B cell (primary cell): ENCODE data around the gene OR5M10. TPM values are rescaled to one million over a fixed set of nuclear protein-coding genes. Genes with fewer than 3 reads are reported as not detected.
"Not testable (repeated sequence)": the region's sequence is repeated elsewhere in the genome, so short reads cannot be mapped to it uniquely, and the experiment has no call there.

Source experiments
- ATAC-seq: fragments of 200-7000 bp; cut with Tn5 transposase; one replicate; pipeline ENCODE4 v1.10.0; 2021; ENCODE audit warnings: low read depth, mild to moderate bottlenecking, moderate number of reproducible peaks, moderate library complexity
- CTCF ChIA-PET: fragments of 350-600 bp; sonication (Branson Sonifier 250); formaldehyde crosslinking; loops from one replicate; lab custom pipeline; 2021; ENCODE audit warnings: antibody characterized with exemption, inconsistent platforms; lab: Charles Lee
- POLR2A ChIA-PET: fragments of 350-600 bp; sonication (Branson Sonifier 250); formaldehyde crosslinking; loops from one replicate; lab custom pipeline; 2021; ENCODE audit warnings: antibody characterized with exemption; lab: Charles Lee
- DNase-seq: peaks from one replicate; pipeline ENCODE4 v3.0.0; 2013
- H2AFZ ChIP-seq: 2 replicates; pipeline ENCODE4 v1.6.1; 2012; ENCODE audit warnings: mild to moderate bottlenecking, low read depth, low read length; ENCODE audit not compliant: insufficient read depth, poor library complexity, severe bottlenecking
- H3K27ac ChIP-seq, 2 donors: 1 replicate in 1 of 2; 2 replicates in 1 of 2; pipeline ENCODE4 v1.5.1; 2012 to 2013; ENCODE audit warnings: low read length in 2 of 2, mild to moderate bottlenecking in 2 of 2, moderate library complexity in 1 of 2
- H3K27me3 ChIP-seq, 4 experiments: fragments of 200-600 bp in 1 of 4; sonication (generic) in 1 of 4; replicated peaks in 1 of 4; 1 replicate in 2 of 4; 2 replicates in 2 of 4; pipeline versions ENCODE4 v1.6.1 to v1.7.0; 2013 to 2016; ENCODE audit warnings: low read length in 3 of 4, mild to moderate bottlenecking in 2 of 4, mixed read lengths in 1 of 4, moderate library complexity in 1 of 4; ENCODE audit not compliant: insufficient read depth in 4 of 4, control insufficient read depth in 3 of 4; ENCODE audit errors: control extremely low read depth in 1 of 4
- H3K36me3 ChIP-seq, 2 experiments: replicated peaks in 1 of 2; 1 replicate in 1 of 2; 2 replicates in 1 of 2; pipeline versions ENCODE4 v1.6.1 to v1.7.1; 2013; ENCODE audit warnings: low read length in 1 of 2; ENCODE audit not compliant: insufficient read depth in 2 of 2, control insufficient read depth in 1 of 2; ENCODE audit errors: control extremely low read depth in 1 of 2, extremely low read depth in 1 of 2
- H3K4me1 ChIP-seq, 2 donors: fragments of 200-600 bp in 1 of 2; sonication (generic) in 1 of 2; 1 replicate in 1 of 2; 2 replicates in 1 of 2; pipeline versions ENCODE4 v1.5.1 to v1.6.1; 2013 to 2017; ENCODE audit warnings: low read length in 2 of 2; ENCODE audit not compliant: control insufficient read depth in 2 of 2, insufficient read depth in 2 of 2
- H3K4me2 ChIP-seq: replicated peaks from 2 replicates; pipeline ENCODE3; 2012; ENCODE audit warnings: mild to moderate bottlenecking, low read depth, low read length; ENCODE audit not compliant: poor library complexity, severe bottlenecking
- H3K4me3 ChIP-seq, 5 experiments: fragments of 200-600 bp in 1 of 5; sonication (generic) in 1 of 5; 1 replicate in 3 of 5; 2 replicates in 2 of 5; pipeline versions ENCODE4 v1.5.1 to v1.7.0; 2011 to 2016; ENCODE audit warnings: low read length in 4 of 5, mild to moderate bottlenecking in 4 of 5, low read depth in 2 of 5, control low read depth in 1 of 5, moderate library complexity in 1 of 5; ENCODE audit not compliant: insufficient read depth in 1 of 5; ENCODE audit errors: control extremely low read depth in 1 of 5, extremely low read depth in 1 of 5
- H3K79me2 ChIP-seq: fragments of 200-600 bp; sonication (generic); one replicate; pipeline ENCODE4 v1.6.0; 2016; ENCODE audit warnings: low read length; ENCODE audit not compliant: control insufficient read depth, insufficient read depth
- H3K9ac ChIP-seq: fragments of 200-600 bp; sonication (generic); 2 replicates; pipeline ENCODE4 v1.6.1; 2017; ENCODE audit warnings: mild to moderate bottlenecking, low read length, moderate library complexity
- H3K9me3 ChIP-seq, 3 donors: one replicate each; pipeline versions ENCODE4 v1.6.1 to v1.7.1; 2013; ENCODE audit warnings: low read length in 2 of 3; ENCODE audit not compliant: control insufficient read depth in 2 of 3, insufficient read depth in 1 of 3; ENCODE audit errors: control extremely low read depth in 1 of 3
- H4K20me1 ChIP-seq: 2 replicates; pipeline ENCODE4 v1.6.0; 2012; ENCODE audit warnings: mild to moderate bottlenecking, low read length; ENCODE audit not compliant: insufficient read depth, control insufficient read depth, poor library complexity, severe bottlenecking
- H3K27ac Mint-ChIP-seq: one replicate; pipeline ENCODE4 v1.8.0; 2021; ENCODE audit warnings: mixed read lengths
- H3K27me3 Mint-ChIP-seq: one replicate; pipeline ENCODE4 v1.8.0; 2021; ENCODE audit warnings: mixed read lengths
- H3K4me1 Mint-ChIP-seq: one replicate; pipeline ENCODE4 v1.8.0; 2021; ENCODE audit warnings: mixed read lengths
- H3K4me3 Mint-ChIP-seq: one replicate; pipeline ENCODE4 v1.8.0; 2021; ENCODE audit warnings: mixed read lengths
- H3K9me3 Mint-ChIP-seq: one replicate; pipeline ENCODE4 v1.8.0; 2022; ENCODE audit warnings: mixed read lengths; ENCODE audit not compliant: insufficient read depth
- CTCF ChIP-seq: fragments of 200-600 bp; IDR thresholded peaks from one replicate; pipeline ENCODE4 v1.8.0; 2022; ENCODE audit warnings: antibody characterized with exemption, mild to moderate bottlenecking
- WGBS: methylation state at CpG from one replicate; pipeline ENCODE4 v1.1.5; 2013; ENCODE audit warnings: missing lambda C conversion rate; ENCODE audit not compliant: insufficient coverage; 5-methylcytosine and 5-hydroxymethylcytosine counted together
- intact Hi-C: fragments of 100-400 bp; cut with micrococcal nuclease; formaldehyde crosslinking; loops from one replicate; pipeline ENCODE4 v1.10.0; 2022
- polyA plus RNA-seq: library from polyadenylated mRNA; depleted of rRNA; stranded (reverse); fragments of >200 nt; gene quantifications from 2 replicates; pipeline ENCODE4 v1.2.3, GENCODE V29; 2012
- total RNA-seq, 2 donors: library from RNA; stranded (reverse); fragments of 120-200 nt in 1 of 2; gene quantifications; 1 replicate in 1 of 2; 2 replicates in 1 of 2; pipeline versions ENCODE4 v1.2.3 to v1.2.4, GENCODE V29; 2013 to 2022

OR5M10 gene
- total and polyA plus RNA-seq, 2 donors (not counting 1 experiment from before 2014, with no cell fraction given), result not detected

DNA sequence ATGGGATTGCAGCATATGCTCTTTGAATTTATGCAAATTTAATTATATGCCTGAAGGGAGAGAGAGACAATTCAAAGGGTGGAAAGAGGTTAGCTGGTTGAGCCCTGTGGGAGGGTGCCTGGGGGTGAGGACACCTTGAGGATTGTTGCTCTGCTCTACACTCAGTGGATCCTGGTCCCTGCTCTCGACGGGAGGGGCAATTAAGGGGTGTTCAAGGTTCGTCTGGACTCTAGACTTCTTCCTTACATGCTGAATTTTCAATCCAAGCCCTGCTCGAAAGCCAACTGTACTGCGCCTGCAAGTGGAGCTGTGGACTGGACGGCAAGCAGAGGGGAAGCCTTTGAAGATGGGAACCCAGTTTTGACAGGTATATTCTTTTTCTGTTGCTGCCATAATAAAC, 18.9 kb downstream of the OR5M10 start:
- 92% methylated on average over 4 of the region's 6 CpGs for WGBS
- Histone ChIP-seq H3K27me3 (no peaks in the 10 kb centered on the region), H3K9me3 (peaks cover 1 to 12% (median 3%) of the 10 kb centered on the region in 3 donors), H3K4me2 (no peak overlapping the region), H3K9ac (no peak overlapping the region), H3K79me2 (no peaks in the 10 kb centered on the region), H3K36me3 (no peaks in the 10 kb centered on the region), H3K4me3 (no peak overlapping the region), H2AFZ (no peak overlapping the region), H4K20me1 (no peaks in the 10 kb centered on the region), H3K27ac (no peak overlapping the region), H3K4me1 (no peaks in the 10 kb centered on the region)
- POLR2A ChIA-PET, result no interaction called here
- no peak for TF ChIP-seq CTCF
- no peaks in the 10 kb centered on the region for H3K4me1 Mint-ChIP-seq
- ATAC-seq (no peak), DNase-seq (no peak)
- no peak overlapping the region for H3K27ac Mint-ChIP-seq
- intact Hi-C loops, result no loop called here
- H3K27me3 Mint-ChIP-seq, result no peaks in the 10 kb centered on the region
- no peak overlapping the region for H3K4me3 Mint-ChIP-seq
- peaks cover 7% of the 10 kb centered on the region for H3K9me3 Mint-ChIP-seq
- CTCF ChIA-PET, result no interaction called here

DNA sequence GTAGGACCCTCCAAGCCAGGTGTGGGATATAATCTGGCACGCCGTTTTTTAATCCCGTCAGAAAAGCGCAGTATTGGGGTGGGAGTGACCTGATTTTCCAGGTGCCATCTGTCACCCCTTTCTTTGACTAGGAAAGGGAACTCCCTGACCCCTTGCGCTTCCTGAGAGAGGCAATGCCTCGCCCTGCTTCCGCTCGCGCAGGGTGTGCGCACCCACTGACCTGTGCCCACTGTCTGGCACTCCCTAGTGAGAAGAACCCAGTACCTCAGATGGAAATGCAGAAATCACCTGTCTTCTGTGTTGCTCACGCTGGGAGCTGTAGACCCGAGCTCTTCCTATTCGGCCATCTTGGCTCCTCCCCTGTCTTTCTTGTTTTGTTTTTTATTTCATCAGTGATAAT, 22.8 kb downstream of the OR5M10 start:
- POLR2A ChIA-PET, H3K9me3 ChIP-seq, H2AFZ ChIP-seq, H3K4me3 ChIP-seq, H3K27me3 Mint-ChIP-seq, H3K36me3 ChIP-seq, H3K79me2 ChIP-seq, H3K9ac ChIP-seq, H3K4me3 Mint-ChIP-seq, H3K4me1 ChIP-seq, H3K27ac ChIP-seq, H3K27ac Mint-ChIP-seq, H3K4me2 ChIP-seq, intact Hi-C loops, H3K4me1 Mint-ChIP-seq, DNase-seq, H4K20me1 ChIP-seq, ATAC-seq, CTCF ChIA-PET, H3K9me3 Mint-ChIP-seq, H3K27me3 ChIP-seq: not testable (repeated sequence)
- WGBS, result 100% methylated on average over 5 of the region's 13 CpGs
